SU-DHL-6 (cell line): ENCODE results near the gene ZXDA.

Experiments used
- H2AFZ ChIP-seq: fragments of 200-600 bp; sonication (generic); 2 replicates; pipeline ENCODE4 v1.6.1; 2014; ENCODE audit warnings: low read depth, mild to moderate bottlenecking, moderate library complexity, mixed read lengths, antibody characterized with exemption, low read length; ENCODE audit not compliant: severe bottlenecking
- H3F3A ChIP-seq: fragments of 200-600 bp; shearing (Covaris generic); 2 replicates; pipeline ENCODE4 v1.6.0; 2016; ENCODE audit warnings: antibody characterized with exemption, mild to moderate bottlenecking; ENCODE audit not compliant: insufficient read depth
- H3K27ac ChIP-seq: fragments of 200-600 bp; sonication (generic); 2 replicates; pipeline ENCODE4 v1.5.1; 2016; ENCODE audit warnings: low read depth, mild to moderate bottlenecking, low read length, moderate library complexity, mixed read lengths
- H3K27me3 ChIP-seq: fragments of 200-600 bp; sonication (generic), shearing (Covaris generic); 2 replicates; pipeline ENCODE4 v1.6.0; 2014; ENCODE audit warnings: mild to moderate bottlenecking, low read length
- H3K36me3 ChIP-seq: fragments of 200-600 bp; sonication (generic); 2 replicates; pipeline ENCODE4 v1.6.1; 2014; ENCODE audit warnings: mild to moderate bottlenecking, low read length, mixed read lengths
- H3K4me2 ChIP-seq: fragments of 300-600, 200-600 bp; shearing (Covaris generic), sonication (generic); 2 replicates; pipeline ENCODE4 v1.6.0; 2014; ENCODE audit warnings: low read length, low read depth, mild to moderate bottlenecking; ENCODE audit not compliant: poor library complexity, severe bottlenecking
- H3K4me3 ChIP-seq: fragments of 200-600 bp; sonication (generic); 2 replicates; pipeline ENCODE4 v1.5.1; 2014; ENCODE audit warnings: antibody characterized with exemption, low read length, mild to moderate bottlenecking, mixed read lengths; ENCODE audit not compliant: insufficient read depth, poor library complexity, severe bottlenecking
- H3K79me2 ChIP-seq: fragments of 200-600 bp; sonication (generic); 2 replicates; pipeline ENCODE4 v1.6.1; 2014; ENCODE audit warnings: mild to moderate bottlenecking, low read length, moderate library complexity; ENCODE audit not compliant: insufficient read depth
- H3K9ac ChIP-seq: fragments of 200-600 bp; sonication (generic); 2 replicates; pipeline ENCODE4 v1.7.0; 2014; ENCODE audit warnings: mild to moderate bottlenecking, low read length
- H3K9me2 ChIP-seq: fragments of 200-600 bp; sonication (generic); replicated peaks from 2 replicates; pipeline ENCODE4 v1.6.1; 2014; ENCODE audit warnings: low read length; ENCODE audit not compliant: insufficient read depth
- H3K9me3 ChIP-seq: fragments of 200-600 bp; sonication (generic); 2 replicates; pipeline ENCODE4 v1.6.1; 2014; ENCODE audit warnings: low read length, mixed read lengths; ENCODE audit not compliant: insufficient read depth
- H4K20me1 ChIP-seq: fragments of 200-600 bp; sonication (generic); 2 replicates; pipeline ENCODE4 v1.6.1; 2014; ENCODE audit warnings: low read depth, mild to moderate bottlenecking, antibody characterized with exemption, low read length, moderate library complexity, mixed read lengths
- EZH2phosphoT487 ChIP-seq: fragments of 200-600 bp; sonication (generic), shearing (Covaris generic); conservative IDR thresholded peaks from 2 replicates; pipeline ENCODE4 v1.6.1; 2018; ENCODE audit warnings: mild to moderate bottlenecking, antibody characterized with exemption, low read length, moderate library complexity, mixed read lengths
- TF ChIP-seq, protein P1 (sequence below): fragments of 200-600 bp; sonication (generic); IDR thresholded peaks from one replicate; pipeline ENCODE4 v1.5.1; 2017; ENCODE audit warnings: antibody characterized with exemption, mild to moderate bottlenecking, low read length, moderate library complexity; ENCODE audit not compliant: insufficient read depth, poor library complexity, severe bottlenecking

The ZXDA gene

DNA sequence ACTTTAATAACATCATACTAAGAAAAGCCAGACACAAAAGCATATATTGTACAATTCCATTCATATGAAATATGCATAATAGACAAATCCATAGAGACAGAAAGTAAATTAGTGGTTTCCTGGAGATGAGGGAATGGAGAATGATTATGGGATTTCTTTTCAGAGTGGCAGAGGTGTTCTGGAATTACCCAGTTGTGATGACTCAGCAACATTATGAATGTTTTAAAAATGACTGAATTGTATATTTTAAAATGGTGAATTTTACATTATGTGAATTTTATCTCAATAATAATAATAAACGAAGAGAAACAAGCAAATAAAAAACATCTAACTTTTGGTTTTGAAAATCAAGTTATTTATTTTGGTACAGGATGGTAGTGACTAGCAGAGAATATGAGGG, 11.2 kb downstream of the ZXDA start:
- H3K4me2 ChIP-seq: no peak overlapping the region
- no peaks in the 10 kb centered on the region for H3K79me2 ChIP-seq
- no peak overlapping the region for H3K9ac ChIP-seq
- H3K4me3 ChIP-seq: no peak overlapping the region
- H3K27me3 ChIP-seq: no peaks in the 10 kb centered on the region
- H3K9me2 ChIP-seq: no peaks in the 10 kb centered on the region
- H4K20me1 ChIP-seq: no peaks in the 10 kb centered on the region
- no peak overlapping the region for H3K27ac ChIP-seq
- TF ChIP-seq, protein P1, sequence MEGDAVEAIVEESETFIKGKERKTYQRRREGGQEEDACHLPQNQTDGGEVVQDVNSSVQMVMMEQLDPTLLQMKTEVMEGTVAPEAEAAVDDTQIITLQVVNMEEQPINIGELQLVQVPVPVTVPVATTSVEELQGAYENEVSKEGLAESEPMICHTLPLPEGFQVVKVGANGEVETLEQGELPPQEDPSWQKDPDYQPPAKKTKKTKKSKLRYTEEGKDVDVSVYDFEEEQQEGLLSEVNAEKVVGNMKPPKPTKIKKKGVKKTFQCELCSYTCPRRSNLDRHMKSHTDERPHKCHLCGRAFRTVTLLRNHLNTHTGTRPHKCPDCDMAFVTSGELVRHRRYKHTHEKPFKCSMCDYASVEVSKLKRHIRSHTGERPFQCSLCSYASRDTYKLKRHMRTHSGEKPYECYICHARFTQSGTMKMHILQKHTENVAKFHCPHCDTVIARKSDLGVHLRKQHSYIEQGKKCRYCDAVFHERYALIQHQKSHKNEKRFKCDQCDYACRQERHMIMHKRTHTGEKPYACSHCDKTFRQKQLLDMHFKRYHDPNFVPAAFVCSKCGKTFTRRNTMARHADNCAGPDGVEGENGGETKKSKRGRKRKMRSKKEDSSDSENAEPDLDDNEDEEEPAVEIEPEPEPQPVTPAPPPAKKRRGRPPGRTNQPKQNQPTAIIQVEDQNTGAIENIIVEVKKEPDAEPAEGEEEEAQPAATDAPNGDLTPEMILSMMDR: no peak
- no peak for TF ChIP-seq EZH2phosphoT487
- H2AFZ ChIP-seq: no peak overlapping the region
- H3K36me3 ChIP-seq: no peaks in the 10 kb centered on the region
- no peaks in the 10 kb centered on the region for H3F3A ChIP-seq
- no peaks in the 10 kb centered on the region for H3K9me3 ChIP-seq

DNA sequence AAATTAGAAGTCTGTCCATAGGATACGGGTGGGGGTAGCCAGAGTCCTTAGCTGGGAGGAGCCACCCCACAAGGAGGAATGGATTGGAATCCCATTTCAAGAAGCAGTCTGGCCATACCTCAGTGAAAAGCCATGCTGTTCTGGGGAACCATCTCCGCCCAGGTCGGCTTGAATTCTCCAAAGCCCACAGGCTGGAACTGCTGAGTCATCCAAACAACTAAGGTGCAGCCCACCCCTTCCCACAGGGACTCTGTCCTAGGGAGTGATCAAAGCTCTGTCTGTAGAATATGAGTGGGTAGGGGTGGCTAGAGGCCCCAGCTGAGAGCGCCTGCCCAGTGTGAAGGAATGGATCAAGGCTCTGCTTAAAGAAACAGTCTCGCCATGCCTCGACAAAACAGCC, 38.8 kb downstream of the ZXDA start:
- Histone ChIP-seq H3F3A (no peaks in the 10 kb centered on the region), H3K4me2 (no peak overlapping the region), H3K9ac (no peak overlapping the region), H3K27me3 (no peaks in the 10 kb centered on the region), H3K27ac (no peak overlapping the region), H3K79me2 (no peaks in the 10 kb centered on the region), H4K20me1 (no peaks in the 10 kb centered on the region), H3K9me3 (no peaks in the 10 kb centered on the region), H3K36me3 (no peaks in the 10 kb centered on the region), H2AFZ (no peak overlapping the region), H3K9me2 (no peaks in the 10 kb centered on the region), H3K4me3 (no peak overlapping the region)
- TF ChIP-seq, protein P1: no peak
- TF ChIP-seq EZH2phosphoT487: no peak
